Activated naive CD4-positive, alpha-beta T cell treated with anti-CD3 and anti-CD28 coated beads, Interleukin-2, amount 10 ng/mL, durations not matched to agents 7 days and 5 days (primary cell): ENCODE measurements around the gene NKX3-2.
A peak's percentile ranks its signal among the peaks of the same experiment; 100 is the strongest.

Source experiments
- CTCF ChIA-PET: fragments of 350-600 bp; sonication (Branson Sonifier 250); formaldehyde crosslinking; loops from one replicate; lab custom pipeline; 2021; ENCODE audit warnings: antibody characterized with exemption; lab: Charles Lee
- DNase-seq: peaks from one replicate; pipeline ENCODE4 v3.0.0-alpha.2; 2020
- H3K27ac Mint-ChIP-seq: one replicate; pipeline ENCODE4 v1.8.0; 2021; ENCODE audit warnings: mild to moderate bottlenecking, moderate library complexity, mixed read lengths
- H3K27me3 Mint-ChIP-seq: one replicate; pipeline ENCODE4 v1.8.0; 2021; ENCODE audit warnings: mild to moderate bottlenecking, mixed read lengths
- H3K36me3 Mint-ChIP-seq: one replicate; pipeline ENCODE4 v1.8.0; 2021; ENCODE audit warnings: mixed read lengths
- H3K4me1 Mint-ChIP-seq: one replicate; pipeline ENCODE4 v1.8.0; 2021; ENCODE audit warnings: mixed read lengths
- H3K4me3 Mint-ChIP-seq: one replicate; pipeline ENCODE4 v1.8.0; 2021; ENCODE audit warnings: mild to moderate bottlenecking, moderate library complexity, mixed read lengths
- H3K9me3 Mint-ChIP-seq: one replicate; pipeline ENCODE4 v1.8.0; 2021; ENCODE audit warnings: mixed read lengths

NKX3-2 gene

GRCh38 chr4:13541176-13541604 is 3.1 kb downstream of the NKX3-2 start:
- CTCF ChIA-PET = interaction anchor here (1.7 kb wide), 1 partner anchor 8 kb away, joined by 6 read pairs; no protein-coding TSS in a partner anchor
- Mint-ChIP-seq H3K4me3 (no peak overlapping the region), H3K27ac (peak overlapping the region; percentile 65), H3K9me3 (peaks cover 9% of the 10 kb centered on the region), H3K27me3 (peaks cover 98% of the 10 kb centered on the region), H3K36me3 (peaks cover 28% of the 10 kb centered on the region), H3K4me1 (peaks cover 32% of the 10 kb centered on the region)
- no peak for DNase-seq

DNA sequence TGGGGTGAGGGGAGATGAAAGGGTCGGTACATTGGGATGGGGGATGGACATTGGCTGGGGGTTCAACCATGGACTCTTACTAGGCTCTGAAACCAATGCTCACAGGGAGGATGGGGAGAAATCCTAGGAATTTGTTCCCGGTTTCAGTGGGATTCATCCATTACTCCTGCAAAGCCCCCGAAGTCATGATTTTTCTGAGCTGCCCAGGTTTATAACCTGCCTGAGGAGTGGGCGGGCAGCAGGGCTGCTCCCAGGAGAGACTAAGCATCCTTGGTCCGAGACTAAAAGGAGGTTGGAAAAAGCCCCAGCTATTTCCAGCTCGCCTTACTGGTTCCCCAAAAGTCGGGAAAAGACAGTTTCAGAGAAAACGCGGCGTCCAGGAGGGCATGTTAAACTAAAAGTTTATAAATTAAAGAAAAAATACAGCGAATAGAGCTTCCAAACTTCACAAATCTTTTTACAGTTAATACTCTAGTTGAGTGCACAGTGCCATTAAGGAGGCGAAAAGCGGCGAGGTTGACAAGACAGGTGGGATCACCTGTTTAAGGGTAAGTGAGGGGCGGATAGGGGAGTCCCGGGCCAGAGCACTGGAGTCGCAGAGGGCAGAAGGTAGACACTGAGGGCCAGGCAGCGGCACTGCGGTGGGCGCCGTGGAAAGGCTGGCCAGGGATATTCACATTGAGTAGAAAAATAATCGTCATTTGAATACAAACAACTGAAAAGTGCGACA is 3.7 kb downstream of the NKX3-2 start:
- peaks cover 9% of the 10 kb centered on the region for H3K9me3 Mint-ChIP-seq
- H3K27ac Mint-ChIP-seq = peak overlapping the region; percentile 65
- CTCF ChIA-PET = interaction anchor here (1.7 kb wide), 1 partner anchor 9 kb away, joined by 6 read pairs; no protein-coding TSS in a partner anchor
- peaks cover 99% of the 10 kb centered on the region for H3K27me3 Mint-ChIP-seq
- H3K4me1 Mint-ChIP-seq = peaks cover 30% of the 10 kb centered on the region
- DNase-seq = no peak
- H3K36me3 Mint-ChIP-seq = peaks cover 26% of the 10 kb centered on the region
- H3K4me3 Mint-ChIP-seq = no peak overlapping the region

DNA sequence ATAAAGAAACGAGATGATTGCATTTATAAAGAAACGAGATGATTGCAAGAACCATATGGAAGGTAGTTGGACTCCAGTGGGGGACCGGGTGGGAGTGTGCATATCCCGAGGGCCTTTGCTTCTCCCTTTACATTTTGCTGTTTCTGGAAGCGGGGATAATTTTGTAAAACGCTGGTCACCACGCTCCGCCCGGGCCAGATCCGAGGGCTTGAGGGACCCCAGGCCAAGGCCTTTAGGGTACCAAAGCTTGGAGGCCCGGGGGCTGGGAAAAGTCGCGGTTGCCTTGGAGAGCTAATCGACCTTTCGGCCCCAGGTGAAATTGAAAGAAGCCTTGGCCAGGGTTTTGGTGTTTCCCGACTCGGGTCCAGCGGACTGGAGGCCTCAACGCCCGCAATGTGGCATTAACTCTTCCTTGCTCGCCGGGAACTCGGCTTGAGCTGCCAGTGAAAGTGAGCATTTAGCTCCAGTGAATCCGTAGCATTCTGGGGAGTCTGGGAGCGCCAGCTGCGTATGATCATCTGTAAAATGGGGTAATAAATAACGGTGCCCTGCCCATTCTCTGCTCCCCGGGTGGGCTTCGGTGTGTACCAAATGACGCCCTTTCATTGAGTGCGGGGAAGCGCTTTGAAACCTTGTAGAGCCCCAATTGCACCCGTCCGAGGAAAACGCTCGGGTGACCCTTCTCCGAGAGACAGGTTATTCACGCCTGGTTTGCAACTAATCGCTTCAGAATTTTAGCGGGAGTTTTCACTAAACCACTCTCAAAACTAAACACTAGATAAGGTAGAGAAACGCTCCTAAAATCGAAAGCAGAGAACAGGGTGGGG is 4.5 kb downstream of the NKX3-2 start:
- DNase-seq = no peak
- peaks cover 23% of the 10 kb centered on the region for H3K36me3 Mint-ChIP-seq
- H3K27me3 Mint-ChIP-seq = peaks cover 100% of the 10 kb centered on the region
- CTCF ChIA-PET = interaction anchor here (1.7 kb wide), 1 partner anchor 9 kb away, joined by 6 read pairs; no protein-coding TSS in a partner anchor
- peaks cover 9% of the 10 kb centered on the region for H3K9me3 Mint-ChIP-seq
- H3K4me3 Mint-ChIP-seq = no peak overlapping the region
- peak overlapping the region; percentile 28 for H3K27ac Mint-ChIP-seq
- H3K4me1 Mint-ChIP-seq = peaks cover 24% of the 10 kb centered on the region

- CTCF ChIA-PET = interaction anchor here (1.7 kb wide), 1 partner anchor 10 kb away, joined by 6 read pairs; no protein-coding TSS in a partner anchor
- Mint-ChIP-seq H3K4me1 (peaks cover 23% of the 10 kb centered on the region), H3K27me3 (peaks cover 100% of the 10 kb centered on the region), H3K36me3 (peaks cover 23% of the 10 kb centered on the region), H3K4me3 (peak overlapping the region; percentile 19), H3K27ac (peak overlapping the region; percentile 28), H3K9me3 (peaks cover 9% of the 10 kb centered on the region)
- no peak for DNase-seq
Measured at GRCh38 chr4:13539047-13539618, 5.2 kb downstream of the NKX3-2 start.

DNA sequence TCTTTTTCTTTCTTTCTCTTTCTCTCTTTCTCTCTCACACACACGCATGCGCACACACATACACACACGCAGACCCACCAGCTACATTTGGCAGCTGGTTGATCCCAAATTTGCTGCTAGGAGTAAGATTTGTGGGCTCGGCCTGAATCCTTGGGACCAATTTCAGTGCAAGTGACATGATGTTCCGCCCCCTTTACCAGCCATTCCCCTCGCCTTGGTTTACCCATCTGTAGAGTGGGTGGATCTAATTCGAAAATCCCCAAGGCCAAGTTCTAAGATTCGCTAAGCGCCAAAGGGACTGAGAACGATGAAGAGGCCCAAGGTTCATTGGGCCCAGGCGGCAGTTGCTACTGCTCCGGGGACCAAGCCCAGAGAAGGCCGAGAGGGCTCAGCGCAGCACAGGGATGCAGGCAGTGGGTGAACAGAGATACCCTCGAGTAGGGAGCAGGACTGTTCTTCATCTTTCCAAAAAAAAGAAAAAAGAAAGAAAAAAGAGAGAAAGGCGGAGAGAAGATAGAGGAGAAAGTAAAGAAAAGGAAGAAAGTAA is 5.8 kb downstream of the NKX3-2 start:
- peak overlapping the region; percentile 19 for H3K4me3 Mint-ChIP-seq
- peaks cover 100% of the 10 kb centered on the region for H3K27me3 Mint-ChIP-seq
- H3K27ac Mint-ChIP-seq = peak overlapping the region; percentile 80
- peaks cover 21% of the 10 kb centered on the region for H3K4me1 Mint-ChIP-seq
- no peak for DNase-seq
- H3K9me3 Mint-ChIP-seq = peaks cover 9% of the 10 kb centered on the region
- CTCF ChIA-PET = no interaction called here
- H3K36me3 Mint-ChIP-seq = peaks cover 25% of the 10 kb centered on the region

- peaks cover 19% of the 10 kb centered on the region for H3K4me1 Mint-ChIP-seq
- no peak for DNase-seq
- CTCF ChIA-PET = interaction anchor here (1.6 kb wide), 1 partner anchor 10 kb away, joined by 4 read pairs; no protein-coding TSS in a partner anchor
- H3K27me3 Mint-ChIP-seq = peaks cover 100% of the 10 kb centered on the region
- no peak overlapping the region for H3K27ac Mint-ChIP-seq
- H3K36me3 Mint-ChIP-seq = peaks cover 25% of the 10 kb centered on the region
- no peak overlapping the region for H3K4me3 Mint-ChIP-seq
- H3K9me3 Mint-ChIP-seq = peaks cover 9% of the 10 kb centered on the region
Measured at GRCh38 chr4:13537832-13538177, 6.5 kb downstream of the NKX3-2 start.

- peak overlapping the region; percentile 73 for H3K27ac Mint-ChIP-seq
Measured at GRCh38 chr4:13537011-13537831, 7.1 kb downstream of the NKX3-2 start.

DNA sequence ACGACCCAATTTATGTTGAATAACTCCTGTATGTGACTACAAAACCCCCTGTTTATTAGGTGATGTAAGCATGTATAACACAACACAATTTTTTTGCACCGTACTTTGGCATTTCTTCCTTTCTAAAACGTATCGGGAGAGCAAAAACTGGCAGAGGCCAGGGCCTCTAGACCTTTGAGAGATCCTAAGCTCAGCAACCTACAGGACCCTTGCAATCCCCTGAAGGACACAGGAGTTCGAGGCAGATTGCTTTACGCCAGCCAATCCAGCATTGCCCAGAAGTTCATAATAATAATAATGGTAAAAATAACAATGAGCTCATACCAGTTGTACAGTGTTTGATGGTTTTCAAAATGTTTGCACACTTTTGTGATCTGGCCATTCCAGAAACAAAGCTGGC is 7.7 kb downstream of the NKX3-2 start:
- peak overlapping the region; percentile 73 for H3K27ac Mint-ChIP-seq
- no peak for DNase-seq
- peaks cover 15% of the 10 kb centered on the region for H3K4me1 Mint-ChIP-seq
- H3K4me3 Mint-ChIP-seq = peak overlapping the region; percentile 8
- CTCF ChIA-PET = interaction anchor here (1.6 kb wide), 1 partner anchor 11 kb away, joined by 4 read pairs; no protein-coding TSS in a partner anchor
- peaks cover 98% of the 10 kb centered on the region for H3K27me3 Mint-ChIP-seq
- H3K36me3 Mint-ChIP-seq = peaks cover 22% of the 10 kb centered on the region
- H3K9me3 Mint-ChIP-seq = peaks cover 9% of the 10 kb centered on the region

More at GRCh38 chr4:13537011-13537831, 7.1 kb downstream of the NKX3-2 start:
- Mint-ChIP-seq H3K4me1 (peaks cover 17% of the 10 kb centered on the region), H3K27me3 (peaks cover 100% of the 10 kb centered on the region), H3K36me3 (peaks cover 25% of the 10 kb centered on the region), H3K4me3 (no peak overlapping the region), H3K9me3 (peaks cover 9% of the 10 kb centered on the region)
- CTCF ChIA-PET = interaction anchor here (1.6 kb wide), 1 partner anchor 11 kb away, joined by 4 read pairs; no protein-coding TSS in a partner anchor
- peak; percentile 45 for DNase-seq

DNA sequence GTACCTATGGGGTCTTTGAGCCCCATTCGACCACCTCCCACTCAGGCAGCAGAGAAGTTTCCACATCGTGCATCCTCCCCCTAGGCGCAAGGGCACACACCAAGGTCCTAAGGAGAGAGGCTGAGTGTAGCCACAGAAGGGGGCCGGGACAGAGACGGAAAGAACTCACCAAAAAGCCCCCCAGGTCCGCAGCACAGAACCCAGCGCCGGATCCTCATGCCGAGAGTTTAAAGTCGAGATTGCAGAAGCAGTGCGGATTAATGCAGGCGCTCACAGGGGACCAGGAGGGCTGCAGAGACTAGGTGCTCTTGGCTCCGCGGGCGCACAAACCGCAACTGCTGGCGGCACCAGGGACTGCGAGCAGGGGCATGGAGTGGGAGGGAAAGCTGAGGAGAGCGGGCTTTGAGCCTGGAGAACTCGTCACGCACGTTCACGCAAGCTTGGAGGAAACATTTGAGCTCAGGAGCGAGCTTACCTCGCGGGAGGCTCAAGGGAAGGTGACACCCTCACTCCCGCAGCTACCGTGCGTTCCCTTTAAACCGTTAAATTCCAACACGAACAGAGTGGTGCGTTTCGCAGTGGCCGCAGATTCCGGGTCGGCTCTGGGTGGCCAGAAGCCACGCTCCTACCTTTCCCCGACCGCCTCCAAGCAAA is 8.5 kb downstream of the NKX3-2 start:
- H3K4me3 Mint-ChIP-seq = no peak overlapping the region
- H3K36me3 Mint-ChIP-seq = peaks cover 22% of the 10 kb centered on the region

DNA sequence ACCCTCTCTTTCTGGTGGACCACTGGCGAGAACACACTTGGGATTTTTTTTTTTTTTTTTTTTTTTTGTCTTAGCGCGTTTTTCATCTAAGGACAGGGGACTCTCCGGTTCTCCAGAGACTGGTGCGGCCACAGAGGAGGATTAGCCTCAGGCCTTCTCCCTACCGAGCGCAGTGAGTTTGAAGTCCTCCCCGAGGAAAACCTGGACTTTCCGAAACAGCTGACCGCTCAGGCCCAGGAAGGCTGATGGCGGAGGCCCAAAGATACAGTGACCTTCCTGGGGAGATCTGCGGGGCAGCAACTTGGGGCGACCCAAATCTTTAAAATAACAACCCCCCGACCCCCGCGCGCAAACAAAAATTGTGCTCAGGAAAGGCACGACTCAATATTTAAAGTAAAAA is 9.2 kb downstream of the NKX3-2 start:
- CTCF ChIA-PET = no interaction called here
- Mint-ChIP-seq H3K4me3 (no peak overlapping the region), H3K4me1 (peaks cover 12% of the 10 kb centered on the region), H3K9me3 (peaks cover 9% of the 10 kb centered on the region), H3K36me3 (peaks cover 19% of the 10 kb centered on the region), H3K27ac (no peak overlapping the region), H3K27me3 (peaks cover 98% of the 10 kb centered on the region)
- DNase-seq = no peak

More for the DNA sequence above, 8.5 kb downstream of the NKX3-2 start:
- no peak for DNase-seq
- CTCF ChIA-PET = interaction anchor here (1.6 kb wide), 1 partner anchor 12 kb away, joined by 4 read pairs; no protein-coding TSS in a partner anchor
- H3K27ac Mint-ChIP-seq = peak overlapping the region; percentile 81
- H3K9me3 Mint-ChIP-seq = peaks cover 9% of the 10 kb centered on the region
- H3K27me3 Mint-ChIP-seq = peaks cover 98% of the 10 kb centered on the region
- peaks cover 13% of the 10 kb centered on the region for H3K4me1 Mint-ChIP-seq

- Mint-ChIP-seq H3K4me1 (peaks cover 12% of the 10 kb centered on the region), H3K36me3 (peaks cover 19% of the 10 kb centered on the region), H3K27ac (no peak overlapping the region), H3K27me3 (peaks cover 98% of the 10 kb centered on the region), H3K9me3 (peaks cover 12% of the 10 kb centered on the region), H3K4me3 (no peak overlapping the region)
- no peak for DNase-seq
- CTCF ChIA-PET = no interaction called here
Measured at GRCh38 chr4:13534344-13535063, 9.8 kb downstream of the NKX3-2 start.

DNA sequence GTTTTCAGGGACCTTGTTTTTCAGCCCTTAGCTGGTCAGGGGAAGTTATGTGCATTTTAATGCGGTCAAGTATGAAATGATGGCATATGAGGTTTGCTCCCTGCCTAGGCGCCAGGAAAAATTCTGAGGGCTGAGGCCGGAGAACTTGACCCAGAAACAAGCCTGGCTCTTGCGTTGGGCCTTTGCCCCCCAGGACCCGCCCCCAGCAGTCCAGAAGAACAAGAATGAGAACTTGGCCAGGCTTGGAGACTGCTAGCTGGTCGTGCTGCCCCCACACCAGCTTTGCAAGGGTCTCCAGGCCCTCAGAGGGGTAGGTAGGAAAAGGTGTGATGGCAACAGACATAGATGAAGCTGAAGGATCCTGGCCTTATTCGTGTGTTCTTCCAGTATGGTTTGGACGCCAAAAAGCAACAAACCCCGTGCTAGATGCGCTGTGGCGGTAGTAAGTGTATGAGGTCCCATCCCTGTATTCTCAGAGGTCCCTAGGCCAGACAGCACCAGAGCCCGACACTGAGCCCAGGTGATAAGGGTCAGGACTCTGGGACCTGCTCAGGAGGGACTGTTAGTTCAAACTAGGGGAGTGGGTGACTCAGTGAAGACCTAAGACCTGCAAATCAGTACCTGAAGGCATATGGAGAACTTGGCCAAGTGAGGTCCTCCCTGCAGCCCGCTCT is 10.5 kb downstream of the NKX3-2 start:
- CTCF ChIA-PET = no interaction called here
- no peak overlapping the region for H3K27ac Mint-ChIP-seq
- no peak for DNase-seq
- peaks cover 20% of the 10 kb centered on the region for H3K36me3 Mint-ChIP-seq
- H3K4me1 Mint-ChIP-seq = peaks cover 18% of the 10 kb centered on the region
- H3K9me3 Mint-ChIP-seq = peaks cover 12% of the 10 kb centered on the region
- H3K4me3 Mint-ChIP-seq = no peak overlapping the region
- peaks cover 98% of the 10 kb centered on the region for H3K27me3 Mint-ChIP-seq
